ENCODE data around the gene AIPL1. TPM values are rescaled to one million over a fixed set of nuclear protein-coding genes. Genes with fewer than 3 reads are reported as not detected.

Gene AIPL1
- total and polyA plus RNA-seq, 10 donors: 0.10 to 0.34 (median 0.26) TPM; not detected in 4

DNA sequence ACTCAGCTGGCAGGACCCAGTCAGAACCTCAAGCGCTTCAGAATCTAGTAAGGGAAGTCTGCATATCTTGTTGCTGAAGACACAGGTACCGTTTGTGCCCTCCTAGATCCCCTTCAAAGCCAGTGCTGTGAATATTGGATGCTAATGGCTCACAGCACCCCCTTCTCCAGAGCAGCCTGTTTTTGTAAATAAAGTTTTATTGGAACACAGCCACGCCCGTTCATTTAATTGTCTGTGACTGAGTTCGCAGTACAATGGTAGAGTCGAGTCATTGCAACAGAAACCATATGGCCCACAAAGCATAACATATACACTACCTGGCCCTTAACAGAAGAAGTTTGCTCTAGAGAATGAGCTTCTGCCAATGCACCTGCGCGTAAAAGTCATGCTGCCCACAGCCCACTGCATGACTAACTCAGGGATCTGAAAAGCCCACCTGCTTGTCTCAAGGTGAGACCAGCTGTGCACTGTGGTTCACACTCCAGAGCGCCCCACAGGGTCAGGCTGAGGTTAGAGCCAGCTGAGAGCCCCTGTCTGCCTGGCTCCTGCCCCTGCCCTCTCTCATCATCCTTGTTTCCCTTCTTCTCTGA lies 48.8 kb downstream of the AIPL1 start:
- TF ChIP-seq CTCF (IDR thresholded peaks at IDR 0.05 in 8 of 11, conservative IDR thresholded peaks at IDR 0.05 in 3 of 11): no peak
- no peak for TF ChIP-seq POLR2A (IDR thresholded peaks at IDR 0.05)
- TF ChIP-seq POLR2AphosphoS5 (IDR thresholded peaks at IDR 0.05): no peak
- no peaks in the 10 kb centered on the region for H3K4me1 ChIP-seq
- no peak overlapping the region for H3K27ac ChIP-seq
- WGBS, 5 donors: 83 to 95% (median 87%) methylated on average over 9 of the region's 9 CpGs
- intact Hi-C loops (cut with DNase I; ENCODE audit: low total_unique reads): no loop called here
- DNase-seq: no peak
- peaks cover 0 to 27% (median 0%) of the 10 kb centered on the region in 7 donors for H3K27me3 ChIP-seq (replicated peaks in 1 of 7)
- no peak overlapping the region for H3K4me3 ChIP-seq
- no peaks in the 10 kb centered on the region for H3K9me3 ChIP-seq
- no peaks in the 10 kb centered on the region for H3K36me3 ChIP-seq

GRCh38 chr17:6384481-6384880 lies 50.4 kb downstream of the AIPL1 start:
- H3K4me3 ChIP-seq: no peak overlapping the region
- no peaks in the 10 kb centered on the region for H3K36me3 ChIP-seq
- H3K27ac ChIP-seq: no peak overlapping the region
- peaks cover 0 to 27% (median 0%) of the 10 kb centered on the region in 7 donors for H3K27me3 ChIP-seq (replicated peaks in 1 of 7)
- DNase-seq: no peak
- TF ChIP-seq POLR2A (IDR thresholded peaks at IDR 0.05) (no peak), POLR2AphosphoS5 (IDR thresholded peaks at IDR 0.05) (no peak), CTCF (IDR thresholded peaks at IDR 0.05 in 8 of 11, conservative IDR thresholded peaks at IDR 0.05 in 3 of 11) (no peak)
- H3K9me3 ChIP-seq: no peaks in the 10 kb centered on the region
- no peaks in the 10 kb centered on the region for H3K4me1 ChIP-seq
- intact Hi-C loops (cut with DNase I; ENCODE audit: low total_unique reads): no loop called here
- 73 to 90% (median 81%) methylated on average over 5 of the region's 5 CpGs for WGBS, 5 donors

DNA sequence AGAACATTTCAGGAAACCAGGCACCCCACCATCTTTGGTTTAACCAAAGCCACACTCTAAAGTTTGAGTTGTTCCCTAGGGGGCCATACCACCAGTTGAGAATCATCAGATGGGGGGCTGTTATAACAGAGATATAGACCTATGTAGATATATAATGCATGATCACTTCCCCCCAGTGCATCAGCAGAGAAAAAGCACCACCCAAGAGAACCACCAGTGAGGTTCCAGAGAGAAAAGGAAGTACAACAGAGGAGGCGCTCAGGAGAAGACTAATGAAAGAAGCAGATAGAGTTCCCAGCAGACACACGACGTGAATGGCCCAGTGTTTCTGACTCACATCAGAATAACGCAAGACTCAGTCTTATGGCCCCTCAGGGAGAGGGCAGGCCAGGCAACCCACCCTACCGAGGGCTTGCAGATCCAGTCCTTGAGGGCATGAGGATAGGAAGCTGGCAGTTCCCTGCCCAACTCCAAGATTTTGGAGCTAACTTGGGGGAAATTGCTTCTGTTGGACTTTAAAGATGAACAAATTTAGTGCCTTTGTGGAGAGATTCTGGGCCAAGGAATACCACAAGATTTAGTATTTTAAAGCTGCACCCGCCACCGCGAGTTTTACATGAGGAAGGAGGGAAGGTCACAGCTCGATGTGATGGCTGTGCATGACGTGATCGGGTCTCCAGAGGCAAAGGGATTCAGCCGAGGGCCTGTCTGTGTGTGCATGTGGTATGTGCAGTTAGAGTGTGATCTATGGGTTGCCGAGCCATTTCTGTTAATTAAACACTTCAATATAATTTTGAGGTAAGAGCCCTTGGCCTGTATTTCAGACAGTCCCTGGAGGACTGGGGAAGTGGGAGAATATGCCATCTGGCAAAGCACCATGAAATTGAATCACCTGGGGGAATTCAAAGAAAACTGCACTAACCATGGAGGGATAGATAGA lies 53.1 kb downstream of the AIPL1 start:
- WGBS, 5 donors: 82 to 92% (median 88%) methylated on average over 13 of the region's 13 CpGs
- DNase-seq: no peak
- H3K4me1 ChIP-seq: no peaks in the 10 kb centered on the region

More for the DNA sequence above, 53.1 kb downstream of the AIPL1 start:
- no peak for TF ChIP-seq POLR2AphosphoS5 (IDR thresholded peaks at IDR 0.05)
- no peak for TF ChIP-seq POLR2A (IDR thresholded peaks at IDR 0.05)
- TF ChIP-seq CTCF (IDR thresholded peaks at IDR 0.05 in 8 of 11, conservative IDR thresholded peaks at IDR 0.05 in 3 of 11): no peak
- Histone ChIP-seq H3K27ac (no peak overlapping the region), H3K4me3 (no peak overlapping the region), H3K36me3 (no peaks in the 10 kb centered on the region), H3K9me3 (peaks cover 0 to 17% (median 0%) of the 10 kb centered on the region in 8 donors), H3K27me3 (replicated peaks in 1 of 7) (peaks cover 0 to 34% (median 0%) of the 10 kb centered on the region in 7 donors)
- intact Hi-C loops (cut with DNase I; ENCODE audit: low total_unique reads): no loop called here
